A673 (cell line): Measurements from ENCODE around the gene FLT3. TPM values are rescaled to one million over a fixed set of nuclear protein-coding genes. Genes with fewer than 3 reads are reported as not detected.
A peak's percentile ranks its signal among the peaks of the same experiment; 100 is the strongest.

ENCODE experiments used
- BruUV-seq: library from RNA; stranded (reverse); fragments of 400-500 nt; replicated peaks from 2 replicates; lab custom pipeline; 2021; lab: Mats Ljungman, UMichigan
- CTCF ChIA-PET: fragments of 300-600 bp; sonication (Branson Sonifier 250); formaldehyde crosslinking; loops from one replicate; lab custom pipeline; 2022; ENCODE audit warnings: antibody characterized with exemption; lab: Charles Lee
- POLR2A ChIA-PET: fragments of 300-600 bp; sonication (Branson Sonifier 250); formaldehyde crosslinking; loops from one replicate; lab custom pipeline; 2022; ENCODE audit warnings: antibody characterized with exemption; ENCODE audit not compliant: low non-redundant PET; lab: Charles Lee
- DNase-seq: peaks from one replicate; pipeline ENCODE4 v3.0.0-alpha.2; 2015; ENCODE audit warnings: low spot score
- H3K27ac ChIP-seq: fragments of 200-600 bp; sonication (generic); 2 replicates; pipeline ENCODE4 v1.5.1; 2016; ENCODE audit warnings: mixed run types, low read depth, mild to moderate bottlenecking, mixed read lengths, antibody characterized with exemption, low read length; ENCODE audit not compliant: poor library complexity, severe bottlenecking
- H3K27me3 ChIP-seq: fragments of 200-600 bp; sonication (generic); replicated peaks from 2 replicates; pipeline ENCODE4 v1.6.1; 2017; ENCODE audit warnings: mixed run types, low read depth, mild to moderate bottlenecking, mixed read lengths, antibody characterized with exemption, low read length; ENCODE audit not compliant: insufficient read depth, poor library complexity
- H3K36me3 ChIP-seq: fragments of 200-600 bp; sonication (generic); 2 replicates; pipeline ENCODE4 v1.6.1; 2016; ENCODE audit warnings: mixed run types, mild to moderate bottlenecking, mixed read lengths, antibody characterized with exemption, low read length; ENCODE audit not compliant: insufficient read depth, poor library complexity, severe bottlenecking
- H3K4me1 ChIP-seq: fragments of 200-600 bp; sonication (generic); 2 replicates; pipeline ENCODE4 v1.6.1; 2017; ENCODE audit warnings: mixed run types, mild to moderate bottlenecking, mixed read lengths, antibody characterized with exemption, low read length; ENCODE audit not compliant: insufficient read depth, poor library complexity, severe bottlenecking
- H3K4me3 ChIP-seq: fragments of 200-600 bp; sonication (generic); 2 replicates; pipeline ENCODE4 v1.5.1; 2016; ENCODE audit warnings: low read depth, mixed run types, mild to moderate bottlenecking, mixed read lengths, low read length; ENCODE audit not compliant: poor library complexity, severe bottlenecking
- H3K9me3 ChIP-seq: fragments of 200-600 bp; sonication (generic); 2 replicates; pipeline ENCODE4 v1.6.1; 2016; ENCODE audit warnings: mixed run types, low read depth, mild to moderate bottlenecking, mixed read lengths, antibody characterized with exemption, low read length; ENCODE audit not compliant: poor library complexity, severe bottlenecking
- CTCF ChIP-seq: fragments of 300-800, 200-600 bp; sonication (generic); conservative IDR thresholded peaks from 2 replicates; pipeline ENCODE4 v1.5.1; 2017; ENCODE audit warnings: low read depth, mild to moderate bottlenecking, antibody characterized with exemption, low read length, moderate library complexity, mixed read lengths
- EZH2 ChIP-seq: fragments of 200-600 bp; sonication (generic); IDR thresholded peaks from 2 replicates; pipeline ENCODE4 v1.6.1; 2017; ENCODE audit warnings: borderline replicate concordance, low read depth, mild to moderate bottlenecking, mixed read lengths, antibody characterized with exemption, low read length; ENCODE audit not compliant: poor library complexity, severe bottlenecking
- intact Hi-C: fragments of 100-400 bp; cut with micrococcal nuclease; formaldehyde crosslinking; loops from one replicate; pipeline ENCODE4 v1.10.0; 2022; ENCODE audit not compliant: unreplicated experiment
- total RNA-seq: library from RNA; stranded (reverse); gene quantifications from 2 replicates; pipeline ENCODE4 v1.2.3, GENCODE V29; 2021

The FLT3 gene
- total RNA-seq, 1 experiment from 2014 or later: 0.15 TPM

DNA sequence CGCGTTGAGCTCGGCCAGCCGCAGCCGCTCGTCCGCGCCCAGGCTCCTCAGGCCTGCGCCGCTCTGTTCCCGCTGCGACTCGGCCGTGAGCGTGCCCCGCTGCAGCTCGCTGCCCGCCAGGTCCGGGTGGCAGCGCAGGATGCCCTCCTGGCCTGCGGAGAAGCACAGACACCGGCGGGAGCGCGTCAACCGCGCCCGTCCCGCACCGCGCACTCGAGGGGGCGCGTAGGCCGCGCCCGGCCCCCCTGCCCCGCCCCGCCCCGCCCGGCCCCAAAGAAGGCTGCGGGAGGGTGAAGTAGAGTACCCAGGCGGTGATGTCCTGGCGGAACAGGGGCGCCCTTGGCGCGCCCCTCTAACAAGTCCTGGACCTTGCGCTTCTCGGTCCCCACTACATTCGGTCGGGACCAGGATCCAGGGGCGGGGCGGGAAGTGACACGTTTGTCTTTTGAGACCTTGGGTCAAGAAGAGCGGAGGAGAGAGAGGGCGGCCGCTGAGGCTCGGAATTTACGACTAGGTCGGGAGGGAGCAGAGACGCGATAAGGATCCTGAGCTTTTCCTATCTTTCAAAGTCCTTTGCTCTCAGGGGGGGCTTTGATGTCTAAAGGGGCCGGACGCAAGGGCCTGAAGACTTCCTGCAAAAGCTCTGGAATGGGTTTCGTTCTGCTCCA is 121.9 kb downstream of the FLT3 start:
- ChIA-PET POLR2A (no interaction called here), CTCF (no interaction called here)
- no peak overlapping the region for H3K27ac ChIP-seq
- H3K4me1 ChIP-seq: no peaks in the 10 kb centered on the region
- no peak for TF ChIP-seq EZH2
- no peak for TF ChIP-seq CTCF
- no peak overlapping the region for H3K4me3 ChIP-seq
- intact Hi-C loops: loop anchor here (10.0 kb wide), 1 partner anchor 994 kb away; no protein-coding TSS in a partner anchor
- H3K36me3 ChIP-seq: no peaks in the 10 kb centered on the region
- no TSS peak for BruUV-seq
- no peak for DNase-seq
- no peaks in the 10 kb centered on the region for H3K9me3 ChIP-seq
- peaks cover 100% of the 10 kb centered on the region for H3K27me3 ChIP-seq

DNA sequence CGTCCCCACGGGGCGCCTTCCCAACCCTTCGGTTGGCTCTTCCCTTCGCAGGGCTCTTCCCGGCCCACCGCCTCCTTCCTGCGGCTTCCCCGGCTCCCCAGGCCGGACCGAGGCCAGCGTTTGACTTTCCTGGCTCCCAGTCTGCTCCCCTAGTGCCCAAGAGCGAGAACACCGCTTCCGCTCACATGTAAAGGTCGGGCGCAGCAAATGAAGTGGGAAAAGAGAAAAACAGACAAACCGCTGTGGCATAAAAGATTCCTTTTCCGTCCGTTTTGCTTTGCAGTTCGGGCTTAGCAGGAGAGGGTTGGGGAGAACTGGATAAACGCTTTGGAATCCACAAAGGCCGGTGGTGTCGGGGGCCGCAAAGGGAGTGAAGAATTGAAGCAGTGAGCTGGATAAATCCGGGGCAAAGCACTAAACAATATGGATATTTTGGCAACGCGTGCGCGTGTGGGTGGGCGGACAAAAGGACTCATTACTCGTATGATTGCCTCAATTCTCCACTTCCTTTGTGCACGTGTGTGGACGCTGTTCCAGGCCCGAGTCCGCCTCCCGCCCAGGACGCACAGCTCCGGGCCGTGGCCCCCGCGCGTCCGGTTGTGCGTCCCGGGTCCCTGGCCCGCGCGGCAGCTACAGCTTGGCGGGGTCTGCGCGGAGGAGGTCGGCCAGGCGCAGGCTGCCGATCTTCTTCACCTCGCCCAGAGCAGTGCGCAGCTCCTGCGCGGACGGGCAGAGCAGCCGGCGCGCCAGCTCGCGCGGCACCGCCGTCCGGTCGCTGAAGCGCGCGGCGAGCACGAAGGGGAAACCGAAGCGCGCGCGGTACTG is 122.7 kb downstream of the FLT3 start:
- BruUV-seq: no TSS peak
- H3K9me3 ChIP-seq: no peaks in the 10 kb centered on the region
- intact Hi-C loops: loop anchor here (10.0 kb wide), 1 partner anchor 993 kb away; no protein-coding TSS in a partner anchor
- TF ChIP-seq CTCF: no peak
- TF ChIP-seq EZH2: peak; percentile 97
- H3K4me1 ChIP-seq: no peaks in the 10 kb centered on the region
- peaks cover 100% of the 10 kb centered on the region for H3K27me3 ChIP-seq
- CTCF ChIA-PET: no interaction called here
- H3K4me3 ChIP-seq: no peak overlapping the region
- DNase-seq: peak; percentile 22
- no peak overlapping the region for H3K27ac ChIP-seq
- POLR2A ChIA-PET: no interaction called here
- H3K36me3 ChIP-seq: no peaks in the 10 kb centered on the region

DNA sequence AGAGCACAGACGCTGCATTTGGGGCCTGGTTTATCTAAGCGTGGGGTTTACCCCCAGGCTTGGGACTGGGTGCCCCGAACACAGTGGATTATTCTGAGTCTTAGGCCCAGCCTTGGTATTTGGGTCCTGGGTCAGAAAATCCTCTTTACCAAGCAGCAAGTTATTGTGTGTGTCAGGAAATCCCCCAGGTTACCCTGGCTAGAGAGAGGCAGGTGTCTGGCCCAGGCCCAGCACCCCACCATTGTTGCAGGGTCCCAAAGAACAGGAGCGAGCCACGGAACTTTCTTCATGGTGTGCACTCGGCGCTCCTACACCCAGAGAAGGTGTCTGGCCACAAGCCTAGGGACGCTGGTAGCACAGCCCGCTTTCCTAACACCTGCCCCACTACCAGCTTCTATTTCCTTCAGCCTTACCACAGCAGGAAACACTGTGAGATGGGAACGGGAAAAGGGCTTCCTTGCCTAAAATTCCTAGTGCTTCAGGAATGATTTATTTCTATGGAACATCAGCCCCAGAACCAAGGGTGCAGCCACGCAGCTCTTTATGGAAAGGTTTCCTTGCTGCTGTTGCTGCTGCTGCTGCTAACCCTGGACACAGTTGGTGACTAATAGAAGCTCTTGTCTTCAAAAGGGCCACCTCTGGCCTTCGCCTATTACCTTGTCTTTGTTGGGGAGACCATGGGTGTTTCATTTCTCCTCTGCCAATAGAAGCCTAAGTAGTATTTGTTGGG is 123.8 kb downstream of the FLT3 start:
- Histone ChIP-seq H3K9me3 (no peaks in the 10 kb centered on the region), H3K27ac (no peak overlapping the region), H3K4me3 (no peak overlapping the region), H3K36me3 (no peaks in the 10 kb centered on the region), H3K4me1 (no peaks in the 10 kb centered on the region), H3K27me3 (peaks cover 100% of the 10 kb centered on the region)
- no peak for DNase-seq
- CTCF ChIA-PET: interaction anchor here (0.6 kb wide), 1 partner anchor 8 kb away, joined by 3 read pairs; no protein-coding TSS in a partner anchor
- intact Hi-C loops: loop anchor here (10.0 kb wide), 1 partner anchor 992 kb away; no protein-coding TSS in a partner anchor
- no peak for TF ChIP-seq EZH2
- no peak for TF ChIP-seq CTCF
- POLR2A ChIA-PET: no interaction called here
- BruUV-seq: no TSS peak
